NK-92 (cell line): ENCODE results near the gene NPPA.

Experiments used
- DNase-seq: peaks from one replicate; lab custom pipeline; 2025; ENCODE audit not compliant: unreplicated experiment; lab: John Stamatoyannopoulos, UW

Gene NPPA

DNA sequence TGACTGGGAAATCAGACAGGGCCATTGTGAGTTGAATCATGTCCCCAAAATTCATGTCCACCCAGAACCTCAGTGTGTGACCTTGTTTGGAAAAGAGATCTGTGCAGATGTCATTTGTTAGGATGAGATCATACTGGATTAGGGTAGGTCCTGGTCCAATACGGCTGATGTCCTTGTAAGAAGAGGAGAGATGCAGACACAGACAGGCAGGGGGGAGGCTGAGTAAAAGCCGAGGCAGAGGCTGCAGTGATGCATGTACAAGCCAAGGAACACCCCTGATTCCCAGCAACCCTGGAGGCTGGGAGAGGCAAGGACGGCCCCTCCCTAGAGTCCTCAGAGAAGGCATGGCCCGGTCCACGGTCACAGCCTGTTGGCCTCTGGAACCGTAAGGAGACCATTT lies 27.0 kb upstream of the NPPA start:
- no peak for DNase-seq

DNA sequence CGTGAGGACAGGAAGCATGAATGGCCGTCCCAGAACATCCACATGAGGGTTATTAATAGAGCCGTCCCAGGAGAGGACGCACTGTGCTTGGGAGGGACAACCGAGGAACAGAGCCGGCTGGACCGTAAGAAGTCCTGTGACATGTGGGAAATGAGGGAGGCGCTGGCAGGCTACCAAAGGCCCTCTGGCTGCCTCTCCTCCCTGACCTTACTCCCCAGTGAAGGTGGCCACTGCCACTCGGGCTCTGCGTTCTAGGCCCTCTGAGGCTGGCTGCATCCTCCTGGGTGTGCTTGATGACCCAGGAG lies 26.6 kb upstream of the NPPA start:
- DNase-seq, result no peak

DNA sequence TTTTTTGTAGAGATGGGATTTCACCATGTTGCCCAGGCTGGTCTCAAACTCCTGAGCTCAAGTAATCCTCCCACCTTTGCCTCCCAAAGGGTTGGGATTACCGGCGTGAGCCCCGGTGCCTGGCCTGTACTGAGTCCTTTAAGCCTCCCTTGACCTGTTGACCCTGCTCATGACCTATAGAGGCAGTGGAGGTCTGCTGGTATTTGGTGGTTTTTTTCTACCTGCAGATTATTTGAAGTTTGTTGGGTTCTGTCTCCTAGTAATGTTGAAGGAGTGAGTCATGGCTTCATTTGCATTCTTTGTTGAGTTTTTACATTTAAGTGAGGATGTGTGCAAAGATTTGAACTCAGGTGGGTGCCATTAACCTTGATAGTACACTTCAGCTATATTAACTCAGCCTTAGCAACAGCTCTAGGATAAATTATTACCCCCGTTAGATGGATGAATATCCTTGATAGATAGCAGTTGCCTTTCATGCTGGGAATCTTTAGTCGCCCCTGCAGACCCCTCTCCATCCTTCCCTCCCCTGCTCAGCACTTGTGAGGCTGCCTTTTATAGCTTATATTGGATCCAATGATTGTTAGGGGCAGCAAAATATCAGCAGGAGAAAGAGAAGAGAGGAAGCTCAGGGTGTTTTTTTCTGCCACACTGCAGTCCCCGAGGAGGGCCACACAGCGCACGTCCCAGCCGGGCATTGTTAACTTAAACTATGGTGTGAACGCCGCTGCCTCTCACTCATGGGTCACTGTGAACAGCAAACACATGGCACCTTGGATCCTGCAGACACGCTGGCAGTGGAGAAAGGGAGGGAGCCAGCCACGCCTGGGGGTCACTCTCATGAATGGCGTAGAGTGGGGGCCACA lies 26.0 kb upstream of the NPPA start:
- DNase-seq, result no peak

DNA sequence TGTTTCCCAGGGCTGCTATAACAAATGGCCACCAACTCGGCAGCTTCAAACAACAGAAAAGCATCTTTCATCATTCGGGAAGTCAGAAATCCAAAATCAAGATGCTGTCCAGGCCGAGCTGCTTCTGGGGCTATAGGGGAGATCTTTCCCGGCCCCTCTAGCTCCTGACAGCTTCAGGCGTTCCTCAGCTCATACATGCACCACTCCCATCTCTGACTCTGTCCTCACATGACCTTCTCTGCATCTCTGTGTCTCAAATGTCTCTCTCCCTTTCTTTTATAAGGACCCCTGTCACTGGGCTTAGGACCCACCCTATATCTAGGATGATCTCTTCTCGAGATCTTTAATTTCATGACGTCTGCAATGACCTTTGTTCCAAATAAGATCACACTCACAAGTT lies 25.0 kb upstream of the NPPA start:
- no peak for DNase-seq

DNA sequence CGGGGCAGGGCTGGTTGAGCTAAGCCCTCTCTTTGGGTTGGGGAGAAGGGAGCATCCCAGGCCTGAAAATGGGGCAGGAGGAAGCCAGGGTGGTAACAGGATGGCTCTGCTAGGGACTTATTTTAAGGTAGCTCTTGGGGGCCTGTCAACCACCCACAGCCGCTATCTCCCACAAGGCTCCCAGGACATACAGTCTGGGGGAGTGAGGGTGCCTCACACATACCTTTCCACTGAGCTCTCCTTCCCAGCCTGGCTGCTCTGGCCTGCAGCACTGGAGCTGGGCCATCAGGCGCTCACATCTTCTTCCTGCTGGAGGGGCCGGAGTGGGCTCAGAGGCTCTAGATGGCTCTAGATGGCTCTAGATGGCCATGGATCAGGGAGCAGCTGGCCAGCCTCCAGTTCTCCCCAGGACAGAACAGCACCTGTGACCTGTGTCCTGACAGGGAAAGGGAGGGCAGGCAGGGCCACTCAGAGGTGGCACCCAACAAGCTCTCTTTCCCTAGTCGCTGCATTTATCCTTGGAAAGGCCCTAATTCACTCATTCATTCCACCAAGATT lies 22.1 kb upstream of the NPPA start:
- no peak for DNase-seq

DNA sequence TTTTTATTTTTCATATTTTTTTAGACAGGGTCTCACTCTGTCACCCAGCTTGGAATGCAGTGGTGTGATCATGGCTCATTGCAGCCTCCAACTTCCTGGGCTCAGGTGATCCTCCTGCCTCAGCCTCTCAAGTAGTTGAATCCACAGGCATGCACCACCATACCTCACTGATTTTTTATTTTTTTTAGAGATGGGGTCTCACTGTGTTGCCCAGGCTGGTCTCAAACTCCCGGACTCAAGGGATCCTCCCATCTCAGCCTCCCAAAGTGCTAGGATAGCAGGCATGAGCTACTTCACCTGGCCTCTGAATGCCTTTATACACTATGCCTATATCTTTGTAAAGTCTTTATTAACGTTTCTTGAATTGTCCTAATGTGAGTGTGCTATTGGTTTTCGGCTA lies 21.5 kb upstream of the NPPA start:
- no peak for DNase-seq

DNA sequence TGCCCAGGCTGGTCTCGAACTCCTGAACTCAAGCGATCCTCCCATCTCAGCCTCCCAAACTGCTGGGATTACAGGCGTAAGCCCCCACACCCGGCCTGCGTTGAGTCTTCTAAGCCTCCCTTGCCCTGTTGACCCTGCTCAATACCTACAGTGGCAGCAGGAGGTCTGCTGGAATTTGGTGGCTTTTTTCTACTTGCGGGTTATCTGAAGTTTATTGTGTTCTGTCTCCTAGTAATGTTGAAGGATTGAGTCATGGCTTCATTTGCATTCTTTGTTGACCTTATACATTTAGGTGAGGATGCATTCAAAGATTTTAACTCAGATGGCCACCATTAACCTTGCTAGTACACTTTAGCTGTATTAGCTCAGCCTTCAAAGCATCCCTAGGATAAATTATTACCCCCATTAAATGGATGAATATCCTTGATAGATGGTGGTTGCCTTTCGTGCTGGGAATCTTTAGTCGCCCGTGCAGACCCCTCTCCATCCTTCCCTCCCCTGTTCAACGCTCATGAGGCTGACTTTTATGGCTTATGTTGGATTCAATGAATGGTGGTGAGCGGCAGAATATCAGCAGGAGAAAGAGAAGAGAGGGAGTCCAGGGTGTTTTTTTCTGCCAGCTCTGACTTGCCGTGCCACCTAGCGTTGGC lies 20.9 kb upstream of the NPPA start:
- DNase-seq, result no peak

DNA sequence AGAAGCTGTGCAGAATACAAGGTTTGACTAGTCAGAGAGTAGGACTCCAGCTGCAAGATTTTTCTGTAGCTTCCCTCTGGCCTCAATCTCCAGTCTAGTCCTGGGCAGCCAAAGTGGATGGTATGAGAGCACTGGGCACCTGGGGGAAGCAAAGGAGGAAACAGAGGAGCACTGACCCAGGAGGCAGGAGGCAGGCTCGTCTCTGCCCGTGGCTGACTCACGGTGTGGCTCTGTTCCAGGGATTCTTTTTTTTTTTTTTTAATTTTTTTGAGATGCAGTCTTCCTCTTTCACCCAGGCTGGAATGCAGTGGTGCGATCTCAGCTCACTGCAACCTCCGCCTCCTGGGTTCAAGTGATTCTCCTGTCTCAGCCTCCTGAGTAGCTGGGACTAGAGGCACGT lies 15.3 kb upstream of the NPPA start:
- no peak for DNase-seq

DNA sequence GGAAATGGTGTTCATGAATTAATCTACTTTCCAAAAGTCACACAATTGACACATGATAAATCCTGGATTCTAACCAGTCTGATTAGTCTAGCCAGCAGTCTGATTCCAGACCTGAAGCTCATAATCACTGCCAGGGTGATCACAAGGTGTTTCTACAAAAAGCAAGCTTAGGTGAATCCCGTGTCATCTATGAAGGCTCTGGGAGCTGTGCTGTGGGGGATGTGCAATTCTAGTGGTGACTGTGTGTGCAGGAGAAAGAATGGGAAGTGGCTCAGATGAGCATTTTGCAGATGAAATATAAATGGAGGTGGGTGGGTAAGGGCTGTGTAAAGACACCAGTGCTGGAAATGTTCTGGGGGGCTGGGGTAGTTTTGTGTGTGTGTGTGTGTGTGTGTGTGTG lies 13.0 kb upstream of the NPPA start:
- DNase-seq, result no peak

DNA sequence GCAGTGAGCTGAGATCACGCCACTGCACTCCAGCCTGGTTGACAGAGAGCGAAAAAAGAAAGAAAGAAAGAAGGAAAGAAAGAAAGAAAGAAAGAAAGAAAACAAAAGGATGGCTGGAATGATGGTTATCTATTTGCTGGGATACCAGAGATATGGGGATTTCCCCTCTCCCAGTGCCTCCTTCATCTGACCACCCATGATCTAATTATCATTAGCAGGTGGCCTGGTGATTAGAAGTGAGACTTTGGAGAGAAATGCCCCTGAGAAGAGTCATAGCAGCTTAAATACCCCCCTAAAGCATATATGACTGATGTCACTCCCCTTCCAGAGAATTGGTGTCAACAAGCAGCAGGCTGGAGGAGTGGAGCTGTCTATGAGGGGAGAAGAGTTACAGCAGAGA lies 12.5 kb upstream of the NPPA start:
- DNase-seq, result no peak

DNA sequence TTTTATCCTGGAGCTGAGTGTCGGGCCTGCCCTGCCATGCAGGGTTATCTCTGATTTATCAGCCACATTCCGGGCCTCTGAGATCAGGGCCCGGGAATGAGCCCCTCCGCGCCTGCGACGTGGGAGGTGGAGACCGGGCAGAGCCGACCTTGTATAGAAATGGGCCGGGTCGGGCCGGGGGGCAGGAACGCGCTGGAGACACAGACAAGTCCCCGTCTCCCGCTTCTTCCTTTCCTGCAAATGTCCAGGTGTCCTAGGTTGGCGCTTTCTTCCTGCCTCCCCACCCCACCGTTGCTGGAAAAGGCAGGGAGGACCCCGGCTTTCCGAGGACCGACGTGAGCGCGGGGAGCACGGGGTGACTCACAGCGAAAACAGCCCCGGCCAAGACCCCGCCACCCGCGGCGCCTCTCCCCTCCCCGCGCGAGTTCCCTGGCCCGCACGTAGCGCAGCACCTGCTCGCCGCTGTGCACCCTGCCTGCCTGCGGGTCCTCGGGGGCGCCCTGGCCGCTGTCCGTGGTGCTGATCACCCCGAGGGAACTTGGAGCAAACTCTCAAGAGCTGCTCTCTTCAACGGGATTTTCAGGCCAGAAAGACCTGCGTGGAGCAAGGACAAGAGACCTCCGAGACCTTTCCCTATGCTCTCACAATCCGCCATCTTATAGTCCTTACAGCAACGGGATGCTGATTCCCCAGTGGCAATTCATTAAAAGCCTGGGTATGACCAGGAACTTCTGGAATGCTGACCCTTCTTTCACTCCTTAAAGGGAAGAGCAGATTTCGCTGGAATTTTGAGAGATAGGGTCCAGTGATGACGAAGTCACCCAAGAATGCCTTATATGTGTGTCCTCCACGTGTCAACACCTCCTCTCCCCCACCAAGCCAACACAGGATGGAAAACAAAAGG lies 11.6 kb upstream of the NPPA start:
- no peak for DNase-seq

DNA sequence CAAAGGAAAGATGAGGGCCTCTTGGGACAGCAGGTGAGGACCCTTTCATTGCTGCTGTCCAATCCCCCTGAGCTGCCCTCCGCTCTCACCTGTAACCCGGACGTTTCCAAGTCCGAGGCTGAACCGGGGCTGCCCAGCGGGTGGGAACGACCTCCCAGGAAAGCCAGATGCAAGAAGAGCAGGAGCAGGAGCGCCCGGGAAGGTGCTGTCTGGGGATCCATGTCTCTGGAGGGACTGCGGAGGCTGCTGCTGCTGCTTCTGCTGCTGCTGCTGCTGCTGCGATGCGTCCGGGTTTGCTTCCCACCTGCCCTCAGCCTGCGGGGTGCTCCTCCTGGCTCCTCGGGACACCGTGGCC lies 11.0 kb upstream of the NPPA start, which contains the start of gene NPPB:
TSS of gene NPPB (minus strand) at position 333 of the 355 bp plus-strand sequence. CDS start at position 221, 112 bp downstream.
- no peak for DNase-seq

DNA sequence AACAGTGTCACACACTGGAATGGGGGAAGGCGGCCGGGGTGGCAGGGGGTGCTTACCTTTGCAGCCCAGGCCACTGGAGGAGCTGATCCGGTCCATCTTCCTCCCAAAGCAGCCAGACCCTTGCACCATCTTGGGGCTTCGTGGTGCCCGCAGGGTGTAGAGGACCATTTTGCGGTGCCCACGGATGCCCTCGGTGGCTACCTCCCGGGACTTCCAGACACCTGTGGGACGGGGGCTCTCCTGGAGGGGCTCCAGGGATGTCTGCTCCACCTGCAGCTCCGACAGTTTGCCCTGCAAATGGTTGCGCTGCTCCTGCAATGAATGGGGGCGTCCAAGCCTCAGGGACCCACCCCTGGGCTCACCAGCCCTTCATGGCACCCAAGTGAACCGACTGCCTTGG lies 10.6 kb upstream of the NPPA start:
- DNase-seq, result no peak

DNA sequence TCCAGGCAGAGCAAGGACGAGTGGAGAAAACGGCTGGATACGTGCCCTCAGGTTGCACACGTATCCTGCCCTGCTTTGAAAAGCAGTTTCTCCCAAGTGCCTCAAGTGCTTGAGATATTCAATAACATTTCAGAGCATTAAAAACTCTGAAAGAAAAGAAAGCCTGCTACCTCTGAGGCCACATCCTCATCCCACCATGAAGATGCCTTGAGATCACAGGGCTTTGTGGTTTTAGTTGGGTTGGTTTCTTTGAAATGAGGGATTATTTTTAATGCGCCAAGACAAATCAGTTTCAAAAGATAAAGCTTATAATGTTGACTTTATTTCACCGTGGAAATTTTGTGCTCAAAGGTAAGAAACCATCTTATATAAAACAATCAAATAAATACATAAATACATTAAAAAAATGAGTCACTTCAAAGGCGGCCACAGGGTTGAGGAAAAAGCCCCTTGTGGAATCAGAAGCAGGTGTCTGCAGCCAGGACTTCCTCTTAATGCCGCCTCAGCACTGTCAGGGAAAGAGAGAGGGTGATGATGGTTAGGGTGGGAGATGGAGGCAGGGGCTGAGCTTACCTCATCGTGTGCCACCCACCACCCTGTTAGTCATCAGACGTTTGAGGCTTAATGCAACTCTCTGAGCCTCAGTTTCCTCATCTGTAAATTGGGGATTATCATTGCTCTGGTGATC lies 9.7 kb upstream of the NPPA start:
- no peak for DNase-seq

DNA sequence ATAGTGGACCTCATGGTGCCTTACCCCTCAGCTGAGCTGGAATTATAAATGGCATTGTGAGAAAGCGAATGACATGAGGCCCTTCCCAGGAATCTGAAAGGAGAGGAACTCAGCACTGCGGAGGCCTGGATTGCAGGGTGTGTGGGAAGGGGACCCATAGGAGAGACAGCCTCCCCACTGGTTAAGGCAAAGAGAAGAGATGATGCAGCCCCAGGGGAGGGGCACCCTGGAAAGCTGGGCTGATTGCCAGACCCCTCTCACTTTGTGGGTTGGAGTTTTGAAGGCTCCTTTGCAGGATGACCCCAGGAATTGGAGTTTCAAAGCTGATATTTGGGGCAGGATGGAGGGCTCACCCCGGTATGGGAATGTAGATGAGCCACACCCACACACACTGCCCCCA lies 9.1 kb upstream of the NPPA start:
- no peak for DNase-seq

DNA sequence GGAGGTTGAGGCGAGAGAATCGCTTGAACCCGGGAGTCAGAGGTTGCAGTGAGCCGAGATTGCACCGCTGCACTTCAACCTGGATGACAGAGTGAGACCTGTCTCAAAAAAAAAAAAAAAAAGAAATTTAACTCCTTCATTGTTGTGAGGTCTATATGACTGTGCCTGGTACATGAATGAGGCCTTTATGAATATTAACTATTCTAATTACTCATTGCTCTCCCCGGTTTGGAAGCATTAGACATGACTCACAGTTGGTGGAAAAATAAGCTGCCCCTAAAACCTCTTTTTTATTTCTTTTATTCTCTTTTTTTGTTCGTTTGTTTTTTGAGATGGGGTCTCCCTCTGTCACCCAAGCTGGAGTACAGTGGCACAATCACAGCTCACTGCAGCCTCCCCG lies 7.8 kb upstream of the NPPA start:
- no peak for DNase-seq

DNA sequence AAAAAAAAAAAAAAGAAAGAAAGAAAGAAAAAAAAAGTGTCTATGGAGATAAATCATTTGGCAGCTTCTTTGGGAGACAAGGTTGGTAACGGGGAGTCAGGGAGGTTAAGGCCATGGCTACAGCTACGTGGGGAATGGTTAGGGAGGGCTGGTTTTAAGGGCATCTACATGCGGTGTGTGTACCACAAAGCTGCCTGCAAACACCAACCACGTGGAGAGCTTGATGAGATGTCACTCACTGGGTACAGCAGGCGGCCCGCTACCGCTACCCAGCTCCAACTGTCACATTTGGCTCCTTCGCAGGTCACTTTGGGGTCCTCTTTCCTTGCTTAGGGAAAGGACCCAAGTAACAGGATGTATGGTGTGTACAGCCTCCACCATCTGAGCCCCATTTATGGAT lies 6.9 kb upstream of the NPPA start:
- no peak for DNase-seq

DNA sequence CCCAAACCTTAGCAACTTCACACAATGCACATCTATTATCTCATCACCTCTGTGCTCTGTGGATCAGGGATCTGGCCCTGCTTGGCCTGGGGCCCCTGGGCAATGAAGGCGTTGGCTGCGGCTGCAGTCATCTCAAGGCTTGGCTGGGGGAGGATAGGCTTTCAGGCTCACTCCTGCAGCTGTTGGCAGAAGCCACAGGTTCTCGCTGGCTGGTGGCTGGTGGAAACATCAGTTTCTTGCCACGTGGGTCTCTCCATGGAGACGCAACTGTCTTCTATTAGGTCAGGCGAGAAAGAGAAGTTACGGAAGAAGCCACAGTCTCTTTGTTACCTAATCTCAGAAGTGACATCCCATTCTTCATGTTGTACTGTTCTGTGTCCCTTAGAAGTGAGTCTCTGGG lies 3.6 kb upstream of the NPPA start:
- no peak for DNase-seq

DNA sequence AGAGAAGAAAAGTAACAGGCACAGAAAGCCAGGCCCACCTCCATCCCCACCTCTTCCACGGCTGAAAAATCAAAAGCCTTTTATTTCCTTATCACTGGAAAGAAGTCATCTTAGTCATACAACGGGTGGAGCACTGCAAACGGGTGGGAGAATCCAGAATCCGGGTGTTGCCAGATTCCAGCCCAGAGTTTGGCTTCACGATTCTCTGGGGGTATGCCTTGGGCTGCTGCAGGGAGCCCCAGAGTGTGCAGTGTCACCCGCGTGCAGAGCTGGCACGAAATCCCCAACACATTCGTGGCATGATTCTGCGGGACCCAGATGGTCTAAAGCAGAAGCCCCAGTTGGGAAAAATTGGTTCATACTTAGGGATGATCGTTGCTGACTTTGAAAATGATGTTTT lies 2.6 kb upstream of the NPPA start:
- DNase-seq, result no peak

DNA sequence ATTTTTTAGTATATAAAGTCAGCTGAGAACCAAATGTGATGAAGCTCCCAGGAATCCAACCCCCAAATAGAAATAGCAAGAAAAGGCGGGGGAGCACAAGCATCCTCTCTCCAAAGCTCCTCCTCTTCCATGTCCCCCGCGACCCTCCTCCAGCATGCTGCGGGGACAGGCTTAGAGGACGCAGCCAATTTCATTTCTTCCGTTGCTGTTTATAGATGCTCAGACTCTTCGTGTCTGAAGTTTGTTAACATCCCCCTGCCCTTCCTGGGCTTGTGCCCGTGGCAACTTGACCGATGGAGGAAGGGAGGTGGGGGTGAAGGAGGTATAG lies 754 bp upstream of the NPPA start:
- DNase-seq, result no peak

DNA sequence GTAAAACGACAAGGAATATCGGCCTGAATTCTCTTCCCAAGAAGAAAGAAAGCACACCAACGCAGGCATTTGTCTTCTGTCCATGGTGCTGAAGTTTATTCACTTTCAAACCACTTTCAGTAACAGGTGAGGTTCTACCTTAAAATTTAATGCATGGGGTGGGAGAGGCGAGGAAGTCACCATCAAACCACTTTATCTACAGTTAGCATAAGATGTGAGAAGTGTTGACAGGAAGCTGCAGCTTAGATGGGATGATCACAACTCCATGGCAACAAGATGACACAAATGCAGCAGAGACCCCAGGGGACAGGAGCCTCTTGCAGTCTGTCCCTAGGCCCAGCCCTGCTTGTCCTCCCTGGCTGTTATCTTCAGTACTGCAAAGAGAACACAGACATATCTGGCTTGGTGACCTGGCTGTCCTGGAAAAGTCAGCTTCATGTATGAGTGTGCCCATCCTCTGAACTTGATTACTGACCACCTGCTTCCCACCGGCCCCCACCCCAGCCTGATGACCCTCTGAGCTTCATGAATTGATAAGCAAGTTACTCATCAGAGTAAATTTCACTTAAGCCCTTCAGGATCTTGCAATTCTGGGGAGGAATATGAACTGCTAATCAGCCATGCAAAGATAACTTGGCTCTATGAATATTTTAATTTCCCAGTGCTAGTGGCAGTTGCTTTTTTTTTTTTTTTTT lies 1.8 kb downstream of the NPPA start:
- no peak for DNase-seq
